A549 (cell line): ENCODE results near the gene ATP1A4. TPM values are rescaled to one million over a fixed set of nuclear protein-coding genes. Genes with fewer than 3 reads are reported as not detected.

ENCODE experiments used
- BCL3 ChIP-seq: fragments of >200 bp; sonication (Bioruptor Twin); formaldehyde crosslinking; IDR thresholded peaks from 3 replicates; pipeline ENCODE4 v1.6.1; 2016
- BHLHE40 ChIP-seq: IDR thresholded peaks from 2 replicates; pipeline ENCODE4 v1.6.1; 2012; ENCODE audit warnings: low read depth, low read length, inconsistent platforms
- CBX8 ChIP-seq: fragments of 200-600 bp; sonication (generic); IDR thresholded peaks from 2 replicates; pipeline ENCODE4 v1.6.1; 2016
- CHD2 ChIP-seq: fragments of 150-350 bp; IDR thresholded peaks from 2 replicates; pipeline ENCODE4 v1.6.1; 2014; ENCODE audit warnings: low read length; ENCODE audit not compliant: partially characterized antibody
- CHD4 ChIP-seq: fragments of 200-600 bp; sonication (generic); IDR thresholded peaks from 2 replicates; pipeline ENCODE4 v1.6.1; 2016; ENCODE audit warnings: antibody characterized with exemption, mild to moderate bottlenecking, borderline replicate concordance
- E2F6 ChIP-seq: IDR thresholded peaks from 2 replicates; pipeline ENCODE4 v1.6.1; 2012; ENCODE audit warnings: low read depth, borderline replicate concordance
- EHMT2 ChIP-seq: fragments of 200-600 bp; sonication (generic); IDR thresholded peaks from 2 replicates; pipeline ENCODE4 v1.6.1; 2016; ENCODE audit warnings: antibody characterized with exemption, low read depth, mild to moderate bottlenecking, moderate library complexity
- ELK1 ChIP-seq: fragments of 150-350 bp; IDR thresholded peaks from 2 replicates; pipeline ENCODE4 v1.6.1; 2014; ENCODE audit warnings: low read depth, mild to moderate bottlenecking, low read length
- FOXS1 ChIP-seq: fragments of 250-450 bp; sonication (Bioruptor Pico); IDR thresholded peaks from 2 replicates; pipeline ENCODE4 v1.5.0; 2020; ENCODE audit warnings: mild to moderate bottlenecking, moderate library complexity
- GATA3 ChIP-seq: IDR thresholded peaks from 2 replicates; pipeline ENCODE4 v1.6.1; 2012; ENCODE audit warnings: borderline replicate concordance
- HDAC2 ChIP-seq: fragments of 200-600 bp; sonication (generic); IDR thresholded peaks from 2 replicates; pipeline ENCODE4 v1.6.1; 2016
- HES2 ChIP-seq: fragments of >200 bp; sonication (Bioruptor Twin); formaldehyde crosslinking; IDR thresholded peaks from 2 replicates; pipeline ENCODE4 v1.6.1; 2016
- HEYL ChIP-seq: fragments of 250-450 bp; sonication (Bioruptor Pico); IDR thresholded peaks from 2 replicates; pipeline ENCODE4 v1.8.0; 2021; ENCODE audit warnings: mild to moderate bottlenecking, moderate library complexity
- HMGXB4 ChIP-seq: fragments of 250-450 bp; sonication (Bioruptor Pico); IDR thresholded peaks from 2 replicates; pipeline ENCODE4 v1.5.0; 2021; ENCODE audit warnings: mild to moderate bottlenecking, moderate library complexity, borderline replicate concordance
- HOXB13 ChIP-seq: fragments of 250-450 bp; sonication (Bioruptor Pico); IDR thresholded peaks from 2 replicates; pipeline ENCODE4 v1.5.0; 2020; ENCODE audit warnings: low read depth, mild to moderate bottlenecking, moderate library complexity
- HOXB5 ChIP-seq: fragments of 250-450 bp; sonication (Bioruptor Pico); IDR thresholded peaks from 2 replicates; pipeline ENCODE4 v1.5.0; 2020; ENCODE audit warnings: mild to moderate bottlenecking, moderate library complexity
- JUNB ChIP-seq: fragments of >200 bp; sonication (Bioruptor Twin); formaldehyde crosslinking; IDR thresholded peaks from 2 replicates; pipeline ENCODE4 v1.6.1; 2016
- KDM1A ChIP-seq: fragments of 200-600 bp; sonication (generic); IDR thresholded peaks from 2 replicates; pipeline ENCODE4 v1.6.1; 2016; ENCODE audit warnings: low read depth, mild to moderate bottlenecking
- KDM5A ChIP-seq: fragments of 200-600 bp; sonication (generic); IDR thresholded peaks from 2 replicates; pipeline ENCODE4 v1.6.1; 2016; ENCODE audit warnings: antibody characterized with exemption, mild to moderate bottlenecking
- MAFK ChIP-seq: fragments of 450-650 bp; IDR thresholded peaks from 2 replicates; pipeline ENCODE4 v1.6.1; 2014; ENCODE audit not compliant: partially characterized antibody
- MAX ChIP-seq: IDR thresholded peaks from 2 replicates; pipeline ENCODE4 v1.6.1; 2012
- NFE2L2 ChIP-seq: fragments of 150-350 bp; conservative IDR thresholded peaks from 2 replicates; pipeline ENCODE4 v1.6.1; 2014; ENCODE audit warnings: low read length
- NR3C1 ChIP-seq: fragments of >200 bp; sonication (Bioruptor Twin); formaldehyde crosslinking; IDR thresholded peaks from 3 replicates; pipeline ENCODE4 v1.6.1; 2017
- PBX3 ChIP-seq: IDR thresholded peaks from 2 replicates; pipeline ENCODE4 v1.6.1; 2012
- PHF8 ChIP-seq: fragments of 200-600 bp; sonication (generic); IDR thresholded peaks from 2 replicates; pipeline ENCODE4 v1.6.1; 2016; ENCODE audit warnings: low read depth, mild to moderate bottlenecking, antibody characterized with exemption, moderate library complexity, borderline replicate concordance
- POLR2A ChIP-seq: IDR thresholded peaks from 2 replicates; pipeline ENCODE4 v1.6.1; 2012; ENCODE audit warnings: mild to moderate bottlenecking, low read length
- RAD21 ChIP-seq, 2 experiments: fragments of >200 bp in 1 of 2; sonication (Bioruptor Twin) in 1 of 2; formaldehyde crosslinking in 1 of 2; IDR thresholded peaks in 1 of 2; conservative IDR thresholded peaks in 1 of 2; 2 replicates in 1 of 2; 3 replicates in 1 of 2; pipeline ENCODE4 v1.6.1; 2012 to 2018; ENCODE audit warnings: inconsistent platforms in 1 of 2
- RARB ChIP-seq: fragments of 250-450 bp; sonication (Bioruptor Pico); IDR thresholded peaks from 2 replicates; pipeline ENCODE4 v1.8.0; 2021; ENCODE audit warnings: mild to moderate bottlenecking, moderate library complexity
- REST ChIP-seq: fragments of 200-600 bp; sonication (generic); IDR thresholded peaks from 2 replicates; pipeline ENCODE4 v1.6.1; 2016; ENCODE audit warnings: antibody characterized with exemption, mild to moderate bottlenecking, moderate library complexity
- RNF2 ChIP-seq: fragments of 200-600 bp; sonication (generic); IDR thresholded peaks from 2 replicates; pipeline ENCODE4 v1.6.1; 2016; ENCODE audit warnings: low read depth, mild to moderate bottlenecking, antibody characterized with exemption, moderate library complexity, borderline replicate concordance
- SREBF2 ChIP-seq: fragments of 450-650 bp; IDR thresholded peaks from 2 replicates; pipeline ENCODE4 v1.6.1; 2014; ENCODE audit warnings: mild to moderate bottlenecking, moderate library complexity
- TP53 ChIP-seq: fragments of 250-450 bp; sonication (Bioruptor Pico); IDR thresholded peaks from 2 replicates; pipeline ENCODE4 v1.5.0; 2021; ENCODE audit warnings: mild to moderate bottlenecking, moderate library complexity
- ZFP36 ChIP-seq: fragments of 450-650 bp; IDR thresholded peaks from 2 replicates; pipeline ENCODE4 v1.6.1; 2014; ENCODE audit warnings: borderline replicate concordance; ENCODE audit not compliant: partially characterized antibody
- ZSCAN20 ChIP-seq: fragments of 250-450 bp; sonication (Bioruptor Pico); IDR thresholded peaks from 2 replicates; pipeline ENCODE4 v1.8.0; 2022; ENCODE audit warnings: mild to moderate bottlenecking, moderate library complexity
- polyA plus RNA-seq, 4 experiments: library from polyadenylated mRNA; depleted of rRNA in 3 of 4; stranded (reverse); fragments of >200 nt; fragmentation: RNase III in 1 of 4; extraction: RNeasy Plus Mini Kit Qiagen cat#74134 plus additional on column Dnase treatment in 1 of 4; gene quantifications; 2 replicates in 3 of 4; 3 replicates in 1 of 4; pipeline ENCODE4 v1.2.3, GENCODE V29; 2011 to 2017

The ATP1A4 gene
- polyA plus RNA-seq, 2 of the 4 experiments (the other 2 are of a cell fraction), result not detected

GRCh38 chr1:160124705-160125478, 26.5 kb upstream of the ATP1A4 start (continued):
- peak; percentile 23 to 64; a peak in 3 of 5 replicates for TF ChIP-seq RAD21 (conservative IDR thresholded peaks at IDR 0.05 in 1 of 2, IDR thresholded peaks at IDR 0.05 in 1 of 2)
- TF ChIP-seq TP53, result no peak
- TF ChIP-seq ZFP36, result no peak
- no peak for TF ChIP-seq FOXS1
- no peak for TF ChIP-seq PHF8
- no peak for TF ChIP-seq POLR2A
- peak; percentile 81 for TF ChIP-seq HOXB5 (CRISPR knock-in tag)
- TF ChIP-seq HMGXB4 (CRISPR knock-in tag), result no peak
- no peak for TF ChIP-seq E2F6
- TF ChIP-seq PBX3, result 0 out of 2 replicates have a peak, but pooled peaks have one; percentile 14
- TF ChIP-seq RNF2, result no peak
- no peak for TF ChIP-seq REST
- no peak; the same call in none of the 2 replicates for TF ChIP-seq MAX
- no peak for TF ChIP-seq NR3C1
- no peak for TF ChIP-seq RARB (CRISPR knock-in tag)
- peak; percentile 78 for TF ChIP-seq GATA3
- no peak for TF ChIP-seq ZSCAN20
- TF ChIP-seq JUNB, result peak; percentile 93
- no peak for TF ChIP-seq CBX8
- TF ChIP-seq BCL3, result peak; percentile 77; the same call in 2 of the 3 replicates
- no peak for TF ChIP-seq HDAC2
- TF ChIP-seq EHMT2, result no peak
- TF ChIP-seq CHD4, result no peak
- TF ChIP-seq KDM5A, result no peak
- TF ChIP-seq SREBF2, result no peak
- TF ChIP-seq MAFK, result peak; percentile 64
- no peak for TF ChIP-seq HOXB13 (CRISPR knock-in tag)
- peak; percentile 81 for TF ChIP-seq HES2
- TF ChIP-seq ELK1, result no peak
- no peak for TF ChIP-seq CHD2
- no peak for TF ChIP-seq NFE2L2
- no peak for TF ChIP-seq KDM1A
- no peak for TF ChIP-seq HEYL
- no peak for TF ChIP-seq BHLHE40
